ENCODE results near the gene SPATA22.
A peak's percentile ranks its signal among the peaks of the same experiment; 100 is the strongest.

SPATA22 gene

GRCh38 chr17:3505008-3505407 lies 33.4 kb upstream of the SPATA22 start:
- Histone ChIP-seq H3K27me3 (ENCODE audit: control insufficient read depth, insufficient read depth, low read length) (peaks cover 10% of the 10 kb centered on the region), H3K9me3 (replicated peaks; ENCODE audit: low read length) (no peaks in the 10 kb centered on the region), H3K4me1 (ENCODE audit: control insufficient read depth, insufficient read depth, low read length) (no peaks in the 10 kb centered on the region), H3K9ac (ENCODE audit: low read depth, low read length) (no peak overlapping the region), H3K4me3 (ENCODE audit: low read length) (no peak overlapping the region), H3K4me2 (ENCODE audit: low read length) (no peak overlapping the region), H3K36me3 (ENCODE audit: insufficient read depth, low read length) (no peaks in the 10 kb centered on the region)

GRCh38 chr17:3503285-3503684 lies 31.7 kb upstream of the SPATA22 start:
- H3K36me3 ChIP-seq (ENCODE audit: insufficient read depth, low read length): no peaks in the 10 kb centered on the region
- H3K9me3 ChIP-seq (replicated peaks; ENCODE audit: low read length): no peaks in the 10 kb centered on the region
- H3K4me3 ChIP-seq (ENCODE audit: low read length): no peak overlapping the region
- no peaks in the 10 kb centered on the region for H3K4me1 ChIP-seq (ENCODE audit: control insufficient read depth, insufficient read depth, low read length)
- H3K27me3 ChIP-seq (ENCODE audit: control insufficient read depth, insufficient read depth, low read length): peaks cover 10% of the 10 kb centered on the region
- no peak overlapping the region for H3K4me2 ChIP-seq (ENCODE audit: low read length)
- H3K9ac ChIP-seq (ENCODE audit: low read depth, low read length): no peak overlapping the region

GRCh38 chr17:3502466-3502865 lies 30.8 kb upstream of the SPATA22 start:
- no peak overlapping the region for H3K4me3 ChIP-seq (ENCODE audit: low read length)
- no peak overlapping the region for H3K9ac ChIP-seq (ENCODE audit: low read depth, low read length)
- H3K36me3 ChIP-seq (ENCODE audit: insufficient read depth, low read length): no peaks in the 10 kb centered on the region
- no peaks in the 10 kb centered on the region for H3K9me3 ChIP-seq (replicated peaks; ENCODE audit: low read length)
- H3K4me2 ChIP-seq (ENCODE audit: low read length): no peak overlapping the region
- H3K27me3 ChIP-seq (ENCODE audit: control insufficient read depth, insufficient read depth, low read length): peaks cover 5% of the 10 kb centered on the region
- no peaks in the 10 kb centered on the region for H3K4me1 ChIP-seq (ENCODE audit: control insufficient read depth, insufficient read depth, low read length)

GRCh38 chr17:3501344-3501743 lies 29.7 kb upstream of the SPATA22 start:
- H3K27me3 ChIP-seq (ENCODE audit: control insufficient read depth, insufficient read depth, low read length): peaks cover 3% of the 10 kb centered on the region
- no peak overlapping the region for H3K9ac ChIP-seq (ENCODE audit: low read depth, low read length)
- H3K4me3 ChIP-seq (ENCODE audit: low read length): no peak overlapping the region
- no peaks in the 10 kb centered on the region for H3K36me3 ChIP-seq (ENCODE audit: insufficient read depth, low read length)
- no peaks in the 10 kb centered on the region for H3K9me3 ChIP-seq (replicated peaks; ENCODE audit: low read length)
- H3K4me1 ChIP-seq (ENCODE audit: control insufficient read depth, insufficient read depth, low read length): no peaks in the 10 kb centered on the region
- H3K4me2 ChIP-seq (ENCODE audit: low read length): no peak overlapping the region

GRCh38 chr17:3497101-3497500 lies 25.5 kb upstream of the SPATA22 start:
- H3K27me3 ChIP-seq (ENCODE audit: control insufficient read depth, insufficient read depth, low read length): peaks cover 3% of the 10 kb centered on the region
- H3K4me2 ChIP-seq (ENCODE audit: low read length): no peak overlapping the region
- H3K4me3 ChIP-seq (ENCODE audit: low read length): no peak overlapping the region
- no peak overlapping the region for H3K9ac ChIP-seq (ENCODE audit: low read depth, low read length)
- no peaks in the 10 kb centered on the region for H3K4me1 ChIP-seq (ENCODE audit: control insufficient read depth, insufficient read depth, low read length)
- no peaks in the 10 kb centered on the region for H3K9me3 ChIP-seq (replicated peaks; ENCODE audit: low read length)
- no peaks in the 10 kb centered on the region for H3K36me3 ChIP-seq (ENCODE audit: insufficient read depth, low read length)

GRCh38 chr17:3485481-3486068 lies 14.0 kb upstream of the SPATA22 start:
- no peak overlapping the region for H3K9ac ChIP-seq (ENCODE audit: low read depth, low read length)
- H3K4me3 ChIP-seq (ENCODE audit: low read length): no peak overlapping the region
- no peaks in the 10 kb centered on the region for H3K36me3 ChIP-seq (ENCODE audit: insufficient read depth, low read length)
- H3K4me1 ChIP-seq (ENCODE audit: control insufficient read depth, insufficient read depth, low read length): no peaks in the 10 kb centered on the region
- peaks cover 44% of the 10 kb centered on the region for H3K27me3 ChIP-seq (ENCODE audit: control insufficient read depth, insufficient read depth, low read length)
- no peak overlapping the region for H3K4me2 ChIP-seq (ENCODE audit: low read length)
- H3K9me3 ChIP-seq (replicated peaks; ENCODE audit: low read length): no peaks in the 10 kb centered on the region

- Histone ChIP-seq H3K4me3 (ENCODE audit: low read length) (no peak overlapping the region), H3K9ac (ENCODE audit: low read depth, low read length) (no peak overlapping the region), H3K9me3 (replicated peaks; ENCODE audit: low read length) (no peaks in the 10 kb centered on the region), H3K4me2 (ENCODE audit: low read length) (no peak overlapping the region), H3K36me3 (ENCODE audit: insufficient read depth, low read length) (no peaks in the 10 kb centered on the region), H3K27me3 (ENCODE audit: control insufficient read depth, insufficient read depth, low read length) (peaks cover 31% of the 10 kb centered on the region), H3K4me1 (ENCODE audit: control insufficient read depth, insufficient read depth, low read length) (no peaks in the 10 kb centered on the region)
These were observed 11.2 kb upstream of the SPATA22 start for GRCh38 chr17:3482852-3483251.

- Histone ChIP-seq H3K36me3 (ENCODE audit: insufficient read depth, low read length) (no peaks in the 10 kb centered on the region), H3K4me1 (ENCODE audit: control insufficient read depth, insufficient read depth, low read length) (no peaks in the 10 kb centered on the region)
These were observed 8.4 kb upstream of the SPATA22 start for GRCh38 chr17:3479988-3480387.

GRCh38 chr17:3475812-3476610 lies 4.4 kb upstream of the SPATA22 start, which contains the start of gene ASPA:
ASPA (plus strand) TSS chr17:3475997; CDS start chr17:3476160, 163 bp downstream.
- Histone ChIP-seq H3K27me3 (ENCODE audit: control insufficient read depth, insufficient read depth, low read length) (peaks cover 5% of the 10 kb centered on the region), H3K9ac (ENCODE audit: low read depth, low read length) (peak within 1 kb of the TSS; percentile 28), H3K36me3 (ENCODE audit: insufficient read depth, low read length) (no peaks in the 10 kb centered on the region), H3K9me3 (replicated peaks; ENCODE audit: low read length) (no peaks in the 10 kb centered on the region), H3K4me1 (ENCODE audit: control insufficient read depth, insufficient read depth, low read length) (no peaks in the 10 kb centered on the region), H3K4me3 (ENCODE audit: low read length) (peak within 1 kb of the TSS; percentile 70), H3K4me2 (ENCODE audit: low read length) (peak within 1 kb of the TSS; percentile 90)

More at GRCh38 chr17:3479988-3480387, 8.4 kb upstream of the SPATA22 start:
- Histone ChIP-seq H3K27me3 (ENCODE audit: control insufficient read depth, insufficient read depth, low read length) (peaks cover 18% of the 10 kb centered on the region), H3K4me3 (ENCODE audit: low read length) (no peak overlapping the region), H3K9me3 (replicated peaks; ENCODE audit: low read length) (no peaks in the 10 kb centered on the region), H3K4me2 (ENCODE audit: low read length) (no peak overlapping the region), H3K9ac (ENCODE audit: low read depth, low read length) (no peak overlapping the region)

- no peak overlapping the region for H3K9ac ChIP-seq (ENCODE audit: low read depth, low read length)
These were observed 3.6 kb upstream of the SPATA22 start for GRCh38 chr17:3475251-3475685.

GRCh38 chr17:3474212-3474611 lies 2.6 kb upstream of the SPATA22 start:
- Histone ChIP-seq H3K9ac (ENCODE audit: low read depth, low read length) (no peak overlapping the region), H3K27me3 (ENCODE audit: control insufficient read depth, insufficient read depth, low read length) (no peaks in the 10 kb centered on the region), H3K36me3 (ENCODE audit: insufficient read depth, low read length) (no peaks in the 10 kb centered on the region), H3K4me1 (ENCODE audit: control insufficient read depth, insufficient read depth, low read length) (no peaks in the 10 kb centered on the region), H3K9me3 (replicated peaks; ENCODE audit: low read length) (no peaks in the 10 kb centered on the region), H3K4me2 (ENCODE audit: low read length) (no peak overlapping the region), H3K4me3 (ENCODE audit: low read length) (no peak overlapping the region)

More at GRCh38 chr17:3475251-3475685, 3.6 kb upstream of the SPATA22 start:
- H3K4me3 ChIP-seq (ENCODE audit: low read length): no peak overlapping the region
- H3K36me3 ChIP-seq (ENCODE audit: insufficient read depth, low read length): no peaks in the 10 kb centered on the region
- no peaks in the 10 kb centered on the region for H3K9me3 ChIP-seq (replicated peaks; ENCODE audit: low read length)
- peak overlapping the region; percentile 90 for H3K4me2 ChIP-seq (ENCODE audit: low read length)
- H3K27me3 ChIP-seq (ENCODE audit: control insufficient read depth, insufficient read depth, low read length): peaks cover 1% of the 10 kb centered on the region
- no peaks in the 10 kb centered on the region for H3K4me1 ChIP-seq (ENCODE audit: control insufficient read depth, insufficient read depth, low read length)
